CD4-positive, CD25-positive, alpha-beta regulatory T cell (primary cell): ENCODE results near the gene GALR2. TPM values are rescaled to one million over a fixed set of nuclear protein-coding genes. Genes with fewer than 3 reads are reported as not detected.

Experiments used
- ATAC-seq, 2 donors: fragments of 150-1000 bp; cut with Tn5 transposase; one replicate each; pipeline ENCODE4 v1.10.0; 2021; ENCODE audit warnings: low read depth in 2 of 2, moderate number of reproducible peaks in 2 of 2, moderate library complexity in 1 of 2
- DNase-seq, 3 donors: peaks; one replicate each; pipeline versions ENCODE4 v3.0.0 to v3.0.0-alpha.2; 2012 to 2022; ENCODE audit warnings: mixed read lengths in 1 of 3
- H3K27ac ChIP-seq: one replicate; pipeline ENCODE4 v1.7.0; 2013; ENCODE audit warnings: mild to moderate bottlenecking, low read length; ENCODE audit not compliant: insufficient read depth, poor library complexity, severe bottlenecking
- H3K27me3 ChIP-seq: one replicate; pipeline ENCODE4 v1.7.0; 2013; ENCODE audit warnings: low read length; ENCODE audit not compliant: control insufficient read depth, insufficient read depth
- H3K36me3 ChIP-seq: one replicate; pipeline ENCODE4 v1.7.0; 2013; ENCODE audit warnings: mild to moderate bottlenecking, low read length, moderate library complexity; ENCODE audit not compliant: control insufficient read depth, insufficient read depth
- H3K4me1 ChIP-seq: 2 replicates; pipeline ENCODE4 v1.7.0; 2013; ENCODE audit warnings: mild to moderate bottlenecking, low read length; ENCODE audit not compliant: insufficient read depth, control insufficient read depth, poor library complexity, severe bottlenecking
- H3K4me3 ChIP-seq: one replicate; pipeline ENCODE4 v1.7.0; 2013; ENCODE audit warnings: low read depth, mild to moderate bottlenecking, low read length, moderate library complexity
- H3K9me3 ChIP-seq, 2 experiments: 1 replicate in 1 of 2; 2 replicates in 1 of 2; pipeline ENCODE4 v1.7.0; 2013; ENCODE audit warnings: low read length in 2 of 2, mild to moderate bottlenecking in 1 of 2, moderate library complexity in 1 of 2; ENCODE audit not compliant: control insufficient read depth in 2 of 2
- H3K27ac Mint-ChIP-seq, 3 donors: one replicate each; pipeline ENCODE4 v1.8.0; 2020 to 2022; ENCODE audit warnings: mild to moderate bottlenecking in 3 of 3, mixed read lengths in 3 of 3, moderate library complexity in 2 of 3
- H3K27me3 Mint-ChIP-seq: one replicate; pipeline ENCODE4 v1.8.0; 2022; ENCODE audit warnings: mild to moderate bottlenecking, mixed read lengths
- H3K36me3 Mint-ChIP-seq: one replicate; pipeline ENCODE4 v1.8.0; 2020; ENCODE audit warnings: mixed read lengths
- H3K4me1 Mint-ChIP-seq, 4 donors: one replicate each; pipeline ENCODE4 v1.8.0; 2020 to 2022; ENCODE audit warnings: mixed read lengths in 4 of 4, mild to moderate bottlenecking in 1 of 4
- H3K4me3 Mint-ChIP-seq, 4 donors: one replicate each; pipeline ENCODE4 v1.8.0; 2020 to 2022; ENCODE audit warnings: mild to moderate bottlenecking in 4 of 4, mixed read lengths in 4 of 4, moderate library complexity in 3 of 4
- H3K9me3 Mint-ChIP-seq, 7 donors: one replicate each; pipeline ENCODE4 v1.8.0; 2020 to 2022; ENCODE audit warnings: mixed read lengths in 7 of 7, mild to moderate bottlenecking in 3 of 7, moderate library complexity in 2 of 7
- polyA plus RNA-seq, 4 donors: library from polyadenylated mRNA; unstranded; fragments of 300-500 nt; fragmentation: Illumina TruSeq; gene quantifications; one replicate each; pipeline ENCODE4 v1.2.3, GENCODE V29; 2021
- total RNA-seq: library from RNA; stranded (reverse); gene quantifications from one replicate; pipeline ENCODE4 v1.2.3, GENCODE V29; 2022

The GALR2 gene
- total and polyA plus RNA-seq, 5 donors from 2014 or later, result 0.41 to 0.86 (median 0.62) TPM; not detected in 2

- H3K27ac ChIP-seq, result no peak within 1 kb of the TSS
- H3K27ac Mint-ChIP-seq, result peak within 1 kb of the TSS in 2 of 3 donors; percentile 67 to 71
- peaks cover 12% of the 10 kb centered on the region for H3K36me3 ChIP-seq
- peaks cover 0 to 50% (median 11%) of the 10 kb centered on the region in 4 donors for H3K4me1 Mint-ChIP-seq
- H3K4me3 ChIP-seq, result no peak within 1 kb of the TSS
- peaks cover 3% of the 10 kb centered on the region for H3K36me3 Mint-ChIP-seq
- peaks cover 0 to 1% (median 0%) of the 10 kb centered on the region in 7 donors for H3K9me3 Mint-ChIP-seq
- H3K27me3 Mint-ChIP-seq, result peaks cover 42% of the 10 kb centered on the region
- H3K27me3 ChIP-seq, result peaks cover 10% of the 10 kb centered on the region
- ATAC-seq, result no peak
- no peaks in the 10 kb centered on the region for H3K9me3 ChIP-seq
- H3K4me1 ChIP-seq, result peaks cover 50% of the 10 kb centered on the region
- peak within 1 kb of the TSS in 2 of 4 donors; percentile 28 to 69 for H3K4me3 Mint-ChIP-seq
- no peak for DNase-seq
Observed at GRCh38 chr17:76078860-76079534, 4.4 kb downstream of the GALR2 start, which contains the start of gene ZACN. ZACN (plus strand) TSS chr17:76079182; CDS start chr17:76079265, 83 bp downstream.

GRCh38 chr17:76079535-76079955, 5.0 kb downstream of the GALR2 start:
- peak overlapping the region in 2 of 3 donors; percentile 67 to 71 for H3K27ac Mint-ChIP-seq
- peaks cover 44% of the 10 kb centered on the region for H3K4me1 ChIP-seq
- H3K27me3 Mint-ChIP-seq, result peaks cover 43% of the 10 kb centered on the region

GRCh38 chr17:76079956-76080767, 5.6 kb downstream of the GALR2 start:
- no peaks in the 10 kb centered on the region for H3K9me3 Mint-ChIP-seq
- Histone ChIP-seq H3K9me3 (no peaks in the 10 kb centered on the region), H3K27ac (no peak overlapping the region), H3K4me3 (no peak overlapping the region), H3K36me3 (peaks cover 24% of the 10 kb centered on the region), H3K4me1 (peaks cover 38% of the 10 kb centered on the region), H3K27me3 (peaks cover 10% of the 10 kb centered on the region)
- no peak for DNase-seq
- H3K4me1 Mint-ChIP-seq, result peaks cover 0 to 45% (median 7%) of the 10 kb centered on the region in 4 donors
- peaks cover 40% of the 10 kb centered on the region for H3K27me3 Mint-ChIP-seq
- peak overlapping the region in 2 of 3 donors; percentile 67 to 71 for H3K27ac Mint-ChIP-seq
- ATAC-seq, result no peak
- no peak overlapping the region for H3K4me3 Mint-ChIP-seq
- peaks cover 11% of the 10 kb centered on the region for H3K36me3 Mint-ChIP-seq

More at GRCh38 chr17:76079535-76079955, 5.0 kb downstream of the GALR2 start:
- Mint-ChIP-seq H3K36me3 (peaks cover 8% of the 10 kb centered on the region), H3K4me1 (peaks cover 0 to 49% (median 11%) of the 10 kb centered on the region in 4 donors), H3K4me3 (peak overlapping the region in 2 of 4 donors; percentile 28 to 69), H3K9me3 (peaks cover 0 to 1% (median 0%) of the 10 kb centered on the region in 7 donors)
- H3K36me3 ChIP-seq, result peaks cover 17% of the 10 kb centered on the region
- H3K4me3 ChIP-seq, result no peak overlapping the region
- peaks cover 10% of the 10 kb centered on the region for H3K27me3 ChIP-seq
- ATAC-seq (no peak), DNase-seq (no peak)
- H3K27ac ChIP-seq, result no peak overlapping the region
- no peaks in the 10 kb centered on the region for H3K9me3 ChIP-seq

GRCh38 chr17:76080768-76081287, 6.2 kb downstream of the GALR2 start:
- Mint-ChIP-seq H3K27me3 (peaks cover 34% of the 10 kb centered on the region), H3K36me3 (peaks cover 14% of the 10 kb centered on the region), H3K9me3 (no peaks in the 10 kb centered on the region), H3K4me3 (no peak overlapping the region), H3K27ac (peak overlapping the region in 1 of 3 donors; percentile 59), H3K4me1 (peaks cover 0 to 39% (median 4%) of the 10 kb centered on the region in 4 donors)
- Histone ChIP-seq H3K27me3 (peaks cover 3% of the 10 kb centered on the region), H3K36me3 (peaks cover 29% of the 10 kb centered on the region), H3K4me3 (no peak overlapping the region), H3K27ac (no peak overlapping the region), H3K4me1 (peaks cover 31% of the 10 kb centered on the region), H3K9me3 (no peaks in the 10 kb centered on the region)
- no peak for DNase-seq
- ATAC-seq, result no peak

GRCh38 chr17:76081295-76082210, 7.0 kb downstream of the GALR2 start:
- no peak overlapping the region for H3K4me3 ChIP-seq
- peaks cover 24% of the 10 kb centered on the region for H3K4me1 ChIP-seq
- peaks cover 36% of the 10 kb centered on the region for H3K36me3 ChIP-seq
- Mint-ChIP-seq H3K4me3 (no peak overlapping the region), H3K27ac (peak overlapping the region in 2 of 3 donors; percentile 2 to 80), H3K27me3 (peaks cover 26% of the 10 kb centered on the region), H3K4me1 (peaks cover 0 to 33% (median 2%) of the 10 kb centered on the region in 4 donors), H3K9me3 (no peaks in the 10 kb centered on the region), H3K36me3 (peaks cover 15% of the 10 kb centered on the region)
- DNase-seq (no peak), ATAC-seq (no peak)
- H3K9me3 ChIP-seq, result no peaks in the 10 kb centered on the region
- H3K27me3 ChIP-seq, result peaks cover 2% of the 10 kb centered on the region
- no peak overlapping the region for H3K27ac ChIP-seq

- peaks cover 44% of the 10 kb centered on the region for H3K36me3 ChIP-seq
- no peak for DNase-seq
Observed at GRCh38 chr17:76082326-76083251, 8.0 kb downstream of the GALR2 start.

More at GRCh38 chr17:76082326-76083251, 8.0 kb downstream of the GALR2 start:
- Mint-ChIP-seq H3K9me3 (peaks cover 0 to 1% (median 0%) of the 10 kb centered on the region in 7 donors), H3K27ac (peak overlapping the region in 1 of 3 donors; percentile 79), H3K4me3 (peak overlapping the region in 1 of 4 donors; percentile 15), H3K36me3 (peaks cover 19% of the 10 kb centered on the region), H3K4me1 (peaks cover 0 to 22% (median 0%) of the 10 kb centered on the region in 4 donors), H3K27me3 (peaks cover 16% of the 10 kb centered on the region)
- Histone ChIP-seq H3K9me3 (no peaks in the 10 kb centered on the region), H3K27ac (no peak overlapping the region), H3K27me3 (peaks cover under 1% of the 10 kb centered on the region), H3K4me1 (peaks cover 14% of the 10 kb centered on the region), H3K4me3 (no peak overlapping the region)
- ATAC-seq, result no peak
